ENCODE results near the gene ACSF3.

ACSF3 gene

DNA sequence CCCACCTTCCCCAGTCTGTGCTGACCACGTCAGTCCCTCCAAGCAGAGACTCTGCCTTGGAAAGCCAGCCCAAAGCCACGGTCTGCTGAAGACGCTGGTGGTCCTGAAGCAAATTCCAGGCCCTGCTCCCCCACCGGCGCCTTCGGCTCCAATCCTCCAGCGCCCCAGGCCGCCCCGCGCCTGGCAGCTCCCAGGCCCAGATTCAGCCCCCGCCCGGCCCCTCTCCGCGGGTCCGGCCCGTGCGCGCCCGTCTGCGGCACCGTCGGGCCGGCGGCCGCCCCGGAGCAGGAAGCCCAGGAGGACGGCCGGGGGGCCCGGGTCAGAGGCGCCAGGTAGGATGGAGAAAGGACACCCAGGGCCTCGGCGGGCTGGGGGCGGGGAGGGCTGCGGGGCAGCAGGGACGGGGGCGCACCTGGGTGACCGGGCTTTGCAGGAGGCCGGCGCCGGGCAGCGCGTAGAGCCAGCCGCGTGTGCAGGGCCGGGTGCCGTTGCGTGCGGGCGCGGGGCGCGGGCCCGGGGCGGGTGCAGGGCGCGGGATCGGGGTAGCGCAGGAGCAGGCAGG, 107.3 kb downstream of the ACSF3 start:
- H3K4me3 ChIP-seq (ENCODE audit: low read length): no peak overlapping the region
- DNase-seq (ENCODE audit: low read depth): no peak
- TF ChIP-seq, protein P1, sequence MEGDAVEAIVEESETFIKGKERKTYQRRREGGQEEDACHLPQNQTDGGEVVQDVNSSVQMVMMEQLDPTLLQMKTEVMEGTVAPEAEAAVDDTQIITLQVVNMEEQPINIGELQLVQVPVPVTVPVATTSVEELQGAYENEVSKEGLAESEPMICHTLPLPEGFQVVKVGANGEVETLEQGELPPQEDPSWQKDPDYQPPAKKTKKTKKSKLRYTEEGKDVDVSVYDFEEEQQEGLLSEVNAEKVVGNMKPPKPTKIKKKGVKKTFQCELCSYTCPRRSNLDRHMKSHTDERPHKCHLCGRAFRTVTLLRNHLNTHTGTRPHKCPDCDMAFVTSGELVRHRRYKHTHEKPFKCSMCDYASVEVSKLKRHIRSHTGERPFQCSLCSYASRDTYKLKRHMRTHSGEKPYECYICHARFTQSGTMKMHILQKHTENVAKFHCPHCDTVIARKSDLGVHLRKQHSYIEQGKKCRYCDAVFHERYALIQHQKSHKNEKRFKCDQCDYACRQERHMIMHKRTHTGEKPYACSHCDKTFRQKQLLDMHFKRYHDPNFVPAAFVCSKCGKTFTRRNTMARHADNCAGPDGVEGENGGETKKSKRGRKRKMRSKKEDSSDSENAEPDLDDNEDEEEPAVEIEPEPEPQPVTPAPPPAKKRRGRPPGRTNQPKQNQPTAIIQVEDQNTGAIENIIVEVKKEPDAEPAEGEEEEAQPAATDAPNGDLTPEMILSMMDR (IDR thresholded peaks at IDR 0.05; ENCODE audit: insufficient read depth, low read depth, low read length, missing control alignments): no peak

DNA sequence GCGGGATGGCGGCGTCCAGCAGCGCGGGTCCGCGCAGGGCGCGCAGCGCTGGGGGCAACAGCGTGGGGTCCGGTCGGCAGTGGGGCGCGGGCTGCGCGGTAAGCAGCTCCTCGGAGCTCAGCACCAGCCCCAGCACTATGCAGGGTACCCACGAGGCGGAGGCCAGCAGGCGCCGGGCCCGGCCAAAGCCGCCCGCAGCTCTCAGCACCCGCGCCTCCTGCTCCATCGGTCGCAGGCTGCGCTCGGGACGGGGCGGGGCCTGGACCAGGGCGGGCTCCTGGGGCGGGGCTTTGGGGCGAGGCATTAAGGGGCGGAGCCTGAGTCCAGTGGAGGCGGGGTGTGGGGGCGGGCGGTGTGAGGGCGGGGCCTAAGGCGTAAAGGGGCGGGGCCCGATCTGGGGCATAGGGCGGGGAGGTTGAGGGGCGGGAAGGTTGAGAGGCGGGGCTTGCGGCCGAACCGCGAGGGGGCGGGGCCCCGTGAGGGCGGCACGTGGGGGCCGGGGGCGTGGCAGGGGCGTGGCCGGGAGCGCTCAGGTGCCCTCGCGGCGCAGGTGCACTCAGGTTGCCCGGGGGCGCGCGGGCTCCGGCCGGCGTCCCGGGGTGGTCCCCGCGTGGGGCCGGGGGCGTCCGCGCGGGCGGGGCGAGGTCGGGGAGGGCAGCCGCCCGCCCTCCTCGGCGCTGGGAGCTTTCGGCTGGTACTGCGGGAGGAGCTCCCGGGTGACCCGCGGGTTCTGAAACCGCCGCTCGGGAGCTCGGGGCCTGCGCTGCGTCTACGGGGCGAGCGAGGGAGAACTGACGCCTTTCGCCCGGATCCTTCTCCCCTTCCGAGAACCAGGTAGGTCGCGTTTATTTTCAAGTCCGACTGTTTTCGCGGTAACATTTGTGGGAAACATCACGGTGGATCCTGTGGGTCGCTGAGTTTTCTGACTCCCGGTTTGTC, 108.1 kb downstream of the ACSF3 start:
- H3K4me3 ChIP-seq (ENCODE audit: low read length): no peak overlapping the region
- TF ChIP-seq, protein P1 (IDR thresholded peaks at IDR 0.05; ENCODE audit: insufficient read depth, low read depth, low read length, missing control alignments): no peak
- peak; percentile 87 for DNase-seq (ENCODE audit: low read depth)

- H3K4me3 ChIP-seq (ENCODE audit: low read length): no peak overlapping the region
- DNase-seq (ENCODE audit: low read depth): no peak
- TF ChIP-seq, protein P1 (IDR thresholded peaks at IDR 0.05; ENCODE audit: insufficient read depth, low read depth, low read length, missing control alignments): no peak
These were observed 109.0 kb downstream of the ACSF3 start for GRCh38 chr16:89202422-89203215.

Measured in epithelial cell of esophagus (primary cell).